ENCODE results near the gene ASS1.
A peak's percentile ranks its signal among the peaks of the same experiment; 100 is the strongest.
"Not testable (repeated sequence)": the region's sequence is repeated elsewhere in the genome, so short reads cannot be mapped to it uniquely, and the experiment has no call there.

ASS1 gene
- total RNA-seq = 0 reads per million in 3 donors

GRCh38 chr9:130444565-130445221 is at the start of gene ASS1:
ASS1 (plus strand) TSS chr9:130444961; CDS start chr9:130452229, 7,268 bp downstream.
- Histone ChIP-seq H3K36me3 (ENCODE audit: control insufficient read depth, insufficient read depth, low read length) (no peaks in the 10 kb centered on the region), H3K4me1 (ENCODE audit: control insufficient read depth, insufficient read depth, low read length, poor library complexity, severe bottlenecking) (peaks cover 7% of the 10 kb centered on the region), H3K27me3 (replicated peaks; ENCODE audit: control insufficient read depth, insufficient read depth, low read length, poor library complexity, severe bottlenecking) (peaks cover 20% of the 10 kb centered on the region), H3K9me3 (ENCODE audit: control insufficient read depth, low read length) (peaks cover 4% of the 10 kb centered on the region), H3K27ac (ENCODE audit: insufficient read depth, low read length, poor library complexity, severe bottlenecking) (no peak within 1 kb of the TSS), H3K4me3 (ENCODE audit: insufficient read depth, low read depth, low read length, poor library complexity, severe bottlenecking) (peak within 1 kb of the TSS; percentile 50)
- DNase-seq = peak in 2 of 3 donors; percentile 4 to 10

- DNase-seq = no peak
- Histone ChIP-seq H3K4me3 (ENCODE audit: insufficient read depth, low read depth, low read length, poor library complexity, severe bottlenecking) (no peak overlapping the region), H3K4me1 (ENCODE audit: control insufficient read depth, insufficient read depth, low read length, poor library complexity, severe bottlenecking) (no peaks in the 10 kb centered on the region), H3K36me3 (ENCODE audit: control insufficient read depth, insufficient read depth, low read length) (no peaks in the 10 kb centered on the region), H3K9me3 (ENCODE audit: control insufficient read depth, low read length) (no peaks in the 10 kb centered on the region), H3K27me3 (replicated peaks; ENCODE audit: control insufficient read depth, insufficient read depth, low read length, poor library complexity, severe bottlenecking) (no peaks in the 10 kb centered on the region), H3K27ac (ENCODE audit: insufficient read depth, low read length, poor library complexity, severe bottlenecking) (no peak overlapping the region)
Observed at GRCh38 chr9:130395810-130396435, 48.8 kb upstream of the ASS1 start.

GRCh38 chr9:130396581-130396980 is 48.2 kb upstream of the ASS1 start:
- DNase-seq = no peak
- Histone ChIP-seq H3K4me3 (ENCODE audit: insufficient read depth, low read depth, low read length, poor library complexity, severe bottlenecking) (no peak overlapping the region), H3K36me3 (ENCODE audit: control insufficient read depth, insufficient read depth, low read length) (no peaks in the 10 kb centered on the region), H3K27me3 (replicated peaks; ENCODE audit: control insufficient read depth, insufficient read depth, low read length, poor library complexity, severe bottlenecking) (no peaks in the 10 kb centered on the region), H3K4me1 (ENCODE audit: control insufficient read depth, insufficient read depth, low read length, poor library complexity, severe bottlenecking) (no peaks in the 10 kb centered on the region), H3K9me3 (ENCODE audit: control insufficient read depth, low read length) (no peaks in the 10 kb centered on the region), H3K27ac (ENCODE audit: insufficient read depth, low read length, poor library complexity, severe bottlenecking) (no peak overlapping the region)

GRCh38 chr9:130398487-130399240 is 46.1 kb upstream of the ASS1 start:
- no peaks in the 10 kb centered on the region for H3K27me3 ChIP-seq (replicated peaks; ENCODE audit: control insufficient read depth, insufficient read depth, low read length, poor library complexity, severe bottlenecking)
- H3K27ac ChIP-seq (ENCODE audit: insufficient read depth, low read length, poor library complexity, severe bottlenecking) = no peak overlapping the region
- no peaks in the 10 kb centered on the region for H3K36me3 ChIP-seq (ENCODE audit: control insufficient read depth, insufficient read depth, low read length)
- H3K9me3 ChIP-seq (ENCODE audit: control insufficient read depth, low read length) = no peaks in the 10 kb centered on the region
- no peaks in the 10 kb centered on the region for H3K4me1 ChIP-seq (ENCODE audit: control insufficient read depth, insufficient read depth, low read length, poor library complexity, severe bottlenecking)
- H3K4me3 ChIP-seq (ENCODE audit: insufficient read depth, low read depth, low read length, poor library complexity, severe bottlenecking) = no peak overlapping the region
- no peak for DNase-seq

- Histone ChIP-seq H3K27me3 (replicated peaks; ENCODE audit: control insufficient read depth, insufficient read depth, low read length, poor library complexity, severe bottlenecking) (no peaks in the 10 kb centered on the region), H3K27ac (ENCODE audit: insufficient read depth, low read length, poor library complexity, severe bottlenecking) (no peak overlapping the region), H3K36me3 (ENCODE audit: control insufficient read depth, insufficient read depth, low read length) (no peaks in the 10 kb centered on the region), H3K4me1 (ENCODE audit: control insufficient read depth, insufficient read depth, low read length, poor library complexity, severe bottlenecking) (no peaks in the 10 kb centered on the region), H3K9me3 (ENCODE audit: control insufficient read depth, low read length) (no peaks in the 10 kb centered on the region), H3K4me3 (ENCODE audit: insufficient read depth, low read depth, low read length, poor library complexity, severe bottlenecking) (no peak overlapping the region)
- no peak for DNase-seq
Observed at GRCh38 chr9:130399768-130400167, 45.0 kb upstream of the ASS1 start.

GRCh38 chr9:130400870-130401269 is 43.9 kb upstream of the ASS1 start:
- Histone ChIP-seq H3K4me3 (ENCODE audit: insufficient read depth, low read depth, low read length, poor library complexity, severe bottlenecking) (no peak overlapping the region), H3K4me1 (ENCODE audit: control insufficient read depth, insufficient read depth, low read length, poor library complexity, severe bottlenecking) (no peaks in the 10 kb centered on the region), H3K36me3 (ENCODE audit: control insufficient read depth, insufficient read depth, low read length) (no peaks in the 10 kb centered on the region), H3K27ac (ENCODE audit: insufficient read depth, low read length, poor library complexity, severe bottlenecking) (no peak overlapping the region), H3K9me3 (ENCODE audit: control insufficient read depth, low read length) (no peaks in the 10 kb centered on the region), H3K27me3 (replicated peaks; ENCODE audit: control insufficient read depth, insufficient read depth, low read length, poor library complexity, severe bottlenecking) (no peaks in the 10 kb centered on the region)
- DNase-seq = no peak

GRCh38 chr9:130401742-130402141 is 43.0 kb upstream of the ASS1 start:
- H3K36me3 ChIP-seq (ENCODE audit: control insufficient read depth, insufficient read depth, low read length); DNase-seq; H3K27me3 ChIP-seq (replicated peaks; ENCODE audit: control insufficient read depth, insufficient read depth, low read length, poor library complexity, severe bottlenecking); H3K4me1 ChIP-seq (ENCODE audit: control insufficient read depth, insufficient read depth, low read length, poor library complexity, severe bottlenecking); H3K27ac ChIP-seq (ENCODE audit: insufficient read depth, low read length, poor library complexity, severe bottlenecking); H3K4me3 ChIP-seq (ENCODE audit: insufficient read depth, low read depth, low read length, poor library complexity, severe bottlenecking); H3K9me3 ChIP-seq (ENCODE audit: control insufficient read depth, low read length): not testable (repeated sequence)

- Histone ChIP-seq H3K9me3 (ENCODE audit: control insufficient read depth, low read length) (no peaks in the 10 kb centered on the region), H3K27ac (ENCODE audit: insufficient read depth, low read length, poor library complexity, severe bottlenecking) (no peak overlapping the region), H3K27me3 (replicated peaks; ENCODE audit: control insufficient read depth, insufficient read depth, low read length, poor library complexity, severe bottlenecking) (no peaks in the 10 kb centered on the region), H3K36me3 (ENCODE audit: control insufficient read depth, insufficient read depth, low read length) (no peaks in the 10 kb centered on the region), H3K4me3 (ENCODE audit: insufficient read depth, low read depth, low read length, poor library complexity, severe bottlenecking) (no peak overlapping the region), H3K4me1 (ENCODE audit: control insufficient read depth, insufficient read depth, low read length, poor library complexity, severe bottlenecking) (no peaks in the 10 kb centered on the region)
- no peak for DNase-seq
Observed at GRCh38 chr9:130402243-130402642, 42.5 kb upstream of the ASS1 start.

- Histone ChIP-seq H3K4me3 (ENCODE audit: insufficient read depth, low read depth, low read length, poor library complexity, severe bottlenecking) (no peak overlapping the region), H3K4me1 (ENCODE audit: control insufficient read depth, insufficient read depth, low read length, poor library complexity, severe bottlenecking) (no peaks in the 10 kb centered on the region), H3K36me3 (ENCODE audit: control insufficient read depth, insufficient read depth, low read length) (no peaks in the 10 kb centered on the region), H3K9me3 (ENCODE audit: control insufficient read depth, low read length) (no peaks in the 10 kb centered on the region), H3K27ac (ENCODE audit: insufficient read depth, low read length, poor library complexity, severe bottlenecking) (no peak overlapping the region), H3K27me3 (replicated peaks; ENCODE audit: control insufficient read depth, insufficient read depth, low read length, poor library complexity, severe bottlenecking) (no peaks in the 10 kb centered on the region)
- DNase-seq = no peak
Observed at GRCh38 chr9:130402645-130403440, 41.9 kb upstream of the ASS1 start.
